HCT116 (cell line): Measurements from ENCODE around the gene SNTG2. TPM values are rescaled to one million over a fixed set of nuclear protein-coding genes. Genes with fewer than 3 reads are reported as not detected.

Source experiments
- ATAC-seq: fragments of 200-7000 bp; cut with Tn5 transposase; 2 replicates; pipeline ENCODE4 v1.9.1; 2020; ENCODE audit warnings: mild to moderate bottlenecking, moderate library complexity
- BruUV-seq: library from RNA; stranded (reverse); fragments of 400-500 nt; replicated peaks from 2 replicates; lab custom pipeline; 2021; lab: Mats Ljungman, UMichigan
- CTCF ChIA-PET: fragments of 300-600 bp; sonication (Branson Sonifier 250); formaldehyde crosslinking; loops from one replicate; lab custom pipeline; 2021; ENCODE audit warnings: antibody characterized with exemption; lab: Charles Lee
- POLR2A ChIA-PET: fragments of 300-600, 350-600 bp; sonication (Branson Sonifier 250); formaldehyde crosslinking; loops from one replicate; lab custom pipeline; 2021; ENCODE audit warnings: antibody characterized with exemption; lab: Charles Lee
- RAD21 ChIA-PET, 2 experiments: fragments of 300-600 bp; sonication (Branson Sonifier 250); formaldehyde crosslinking; loops; one replicate each; lab custom pipeline; 2023; ENCODE audit warnings: low total read pairs in 2 of 2; ENCODE audit not compliant: uncharacterized antibody in 2 of 2, unreplicated experiment in 2 of 2, low non-redundant PET in 1 of 2; lab: Charles Lee
- DNase-seq: peaks from one replicate; pipeline ENCODE4 v3.0.0-alpha.2; 2010; ENCODE audit warnings: low read depth, low spot score
- H2AFZ ChIP-seq: fragments of 200-600 bp; shearing (Covaris generic), sonication (generic); 2 replicates; pipeline ENCODE4 v1.6.1; 2017; ENCODE audit warnings: low read depth, mixed run types, mixed read lengths, antibody characterized with exemption, low read length; ENCODE audit not compliant: poor library complexity, severe bottlenecking
- H3K27ac ChIP-seq: 2 replicates; pipeline ENCODE4 v1.5.1; 2012; ENCODE audit warnings: low read depth, low read length
- H3K27me3 ChIP-seq: fragments of 200-600 bp; sonication (generic); 2 replicates; pipeline ENCODE4 v1.6.1; 2016; ENCODE audit warnings: mixed run types, low read length, mixed read lengths; ENCODE audit not compliant: insufficient read depth
- H3K36me3 ChIP-seq, 2 experiments: fragments of 200-500 bp in 1 of 2; fragments of 200-600 bp in 1 of 2; sonication (Bioruptor generic) in 1 of 2; sonication (generic) in 1 of 2; 2 replicates each; pipeline versions ENCODE4 v1.5.1 to v1.6.1; 2014 to 2016; ENCODE audit warnings: low read length in 2 of 2, inconsistent platforms in 1 of 2, mixed read lengths in 1 of 2, mixed run types in 1 of 2; ENCODE audit not compliant: insufficient read depth in 2 of 2, control insufficient read depth in 1 of 2
- H3K4me1 ChIP-seq, 2 experiments: fragments of 200-600 bp in 1 of 2; sonication (generic) in 1 of 2; 2 replicates each; pipeline versions ENCODE4 v1.5.1 to v1.6.1; 2012 to 2017; ENCODE audit warnings: low read length in 2 of 2, inconsistent platforms in 1 of 2, mild to moderate bottlenecking in 1 of 2, mixed read lengths in 1 of 2, mixed run types in 1 of 2, moderate library complexity in 1 of 2; ENCODE audit not compliant: insufficient read depth in 2 of 2, control insufficient read depth in 1 of 2
- H3K4me2 ChIP-seq: fragments of 200-600 bp; sonication (generic); 2 replicates; pipeline ENCODE4 v1.6.1; 2017; ENCODE audit warnings: mixed run types, low read length, mixed read lengths
- H3K4me3 ChIP-seq, 2 experiments: fragments of 200-600 bp in 1 of 2; sonication (generic) in 1 of 2; replicated peaks in 1 of 2; 2 replicates each; pipeline ENCODE4 v1.5.1; 2011 to 2016; ENCODE audit warnings: low read length in 2 of 2, control low read depth in 1 of 2, low read depth in 1 of 2, mild to moderate bottlenecking in 1 of 2, mixed read lengths in 1 of 2, mixed run types in 1 of 2
- H3K79me2 ChIP-seq: fragments of 200-600 bp; sonication (generic); 2 replicates; pipeline ENCODE4 v1.6.1; 2017; ENCODE audit warnings: mild to moderate bottlenecking, mixed run types, low read length, moderate library complexity, mixed read lengths; ENCODE audit not compliant: insufficient read depth
- H3K9ac ChIP-seq: fragments of 200-600 bp; sonication (generic); 2 replicates; pipeline ENCODE4 v1.6.1; 2016; ENCODE audit warnings: low read length, mixed read lengths
- H3K9me2 ChIP-seq: fragments of 200-600 bp; sonication (generic), shearing (Covaris generic); 2 replicates; pipeline ENCODE4 v1.6.1; 2017; ENCODE audit warnings: mixed run types, mild to moderate bottlenecking, moderate library complexity; ENCODE audit not compliant: insufficient read depth
- H3K9me3 ChIP-seq, 2 experiments: fragments of 200-500 bp in 1 of 2; fragments of 200-600 bp in 1 of 2; sonication (Bioruptor generic) in 1 of 2; sonication (generic) in 1 of 2; 2 replicates each; pipeline ENCODE4 v1.6.1; 2014 to 2017; ENCODE audit warnings: low read length in 2 of 2, mixed read lengths in 2 of 2, inconsistent platforms in 1 of 2, low read depth in 1 of 2, mild to moderate bottlenecking in 1 of 2, mixed run types in 1 of 2, moderate library complexity in 1 of 2; ENCODE audit not compliant: control insufficient read depth in 1 of 2, insufficient read depth in 1 of 2
- H4K20me1 ChIP-seq: fragments of 200-600 bp; sonication (generic), shearing (Covaris generic); 2 replicates; pipeline ENCODE4 v1.6.1; 2017; ENCODE audit warnings: mixed run types, mild to moderate bottlenecking, moderate library complexity; ENCODE audit not compliant: insufficient read depth
- CBX3 ChIP-seq: IDR thresholded peaks from 2 replicates; pipeline ENCODE4 v1.6.1; 2012; ENCODE audit warnings: low read depth
- EGR1 ChIP-seq: IDR thresholded peaks from 2 replicates; pipeline ENCODE4 v1.6.1; 2012; ENCODE audit warnings: low read depth
- ELF1 ChIP-seq: IDR thresholded peaks from 2 replicates; pipeline ENCODE4 v1.6.1; 2012; ENCODE audit warnings: low read depth, borderline replicate concordance
- EZH2 ChIP-seq: fragments of 200-600 bp; sonication (generic); IDR thresholded peaks from 2 replicates; pipeline ENCODE4 v1.6.1; 2017; ENCODE audit warnings: antibody characterized with exemption, mixed run types
- EZH2phosphoT487 ChIP-seq: fragments of 200-600 bp; IDR thresholded peaks from 2 replicates; pipeline ENCODE4 v1.6.1; 2018; ENCODE audit warnings: antibody characterized with exemption, borderline replicate concordance
- POLR2A ChIP-seq: IDR thresholded peaks from 2 replicates; pipeline ENCODE4 v1.7.0; 2011; ENCODE audit warnings: borderline replicate concordance; ENCODE audit not compliant: insufficient read depth, insufficient read length; ENCODE audit errors: extremely low read depth
- SP1 ChIP-seq: IDR thresholded peaks from 2 replicates; pipeline ENCODE4 v1.6.1; 2012; ENCODE audit warnings: low read depth
- SRF ChIP-seq: IDR thresholded peaks from 2 replicates; pipeline ENCODE4 v1.6.1; 2012; ENCODE audit warnings: low read depth
- TCF7L2 ChIP-seq: IDR thresholded peaks from 2 replicates; pipeline ENCODE4 v1.7.0; 2011; ENCODE audit warnings: borderline replicate concordance, inconsistent platforms; ENCODE audit not compliant: insufficient read depth, insufficient read length; ENCODE audit errors: extremely low read depth
- YY1 ChIP-seq: IDR thresholded peaks from 2 replicates; pipeline ENCODE4 v1.6.1; 2011; ENCODE audit warnings: low read length, low read depth, moderate library complexity, mild to moderate bottlenecking; ENCODE audit not compliant: insufficient replicate concordance; ENCODE audit errors: extremely low read depth
- ZNF274 ChIP-seq: fragments of 200-500 bp; sonication (Bioruptor generic); IDR thresholded peaks from 2 replicates; pipeline ENCODE4 v1.6.1; 2014; ENCODE audit warnings: mild to moderate bottlenecking, low read depth, low read length, inconsistent platforms
- intact Hi-C: fragments of 100-400 bp; cut with micrococcal nuclease; formaldehyde crosslinking; loops from 2 replicates; pipeline ENCODE4 v1.10.0; 2022
- total RNA-seq: library from RNA; stranded (reverse); gene quantifications from one replicate; pipeline ENCODE4 v1.2.1, GENCODE V29; 2021; ENCODE audit not compliant: unreplicated experiment
- TF ChIP-seq, protein P1 (sequence below): IDR thresholded peaks from 2 replicates; pipeline ENCODE4 v1.6.1; 2012; ENCODE audit warnings: low read depth
- TF ChIP-seq, protein P2 (sequence below): IDR thresholded peaks from 2 replicates; pipeline ENCODE4 v1.6.1; 2012
- TF ChIP-seq, protein P3 (sequence below), 3 experiments: fragments of 200-600 bp in 1 of 3; sonication (generic) in 1 of 3; IDR thresholded peaks in 2 of 3; conservative IDR thresholded peaks in 1 of 3; 2 replicates each; pipeline ENCODE4 v1.5.1; 2012 to 2017; ENCODE audit warnings: low read depth in 2 of 3, low read length in 2 of 3, antibody characterized with exemption in 1 of 3, borderline replicate concordance in 1 of 3, control low read depth in 1 of 3, mild to moderate bottlenecking in 1 of 3, mixed read lengths in 1 of 3, mixed run types in 1 of 3, moderate library complexity in 1 of 3; ENCODE audit not compliant: insufficient read depth in 1 of 3

The SNTG2 gene
- total RNA-seq, 1 experiment from 2014 or later = not detected

DNA sequence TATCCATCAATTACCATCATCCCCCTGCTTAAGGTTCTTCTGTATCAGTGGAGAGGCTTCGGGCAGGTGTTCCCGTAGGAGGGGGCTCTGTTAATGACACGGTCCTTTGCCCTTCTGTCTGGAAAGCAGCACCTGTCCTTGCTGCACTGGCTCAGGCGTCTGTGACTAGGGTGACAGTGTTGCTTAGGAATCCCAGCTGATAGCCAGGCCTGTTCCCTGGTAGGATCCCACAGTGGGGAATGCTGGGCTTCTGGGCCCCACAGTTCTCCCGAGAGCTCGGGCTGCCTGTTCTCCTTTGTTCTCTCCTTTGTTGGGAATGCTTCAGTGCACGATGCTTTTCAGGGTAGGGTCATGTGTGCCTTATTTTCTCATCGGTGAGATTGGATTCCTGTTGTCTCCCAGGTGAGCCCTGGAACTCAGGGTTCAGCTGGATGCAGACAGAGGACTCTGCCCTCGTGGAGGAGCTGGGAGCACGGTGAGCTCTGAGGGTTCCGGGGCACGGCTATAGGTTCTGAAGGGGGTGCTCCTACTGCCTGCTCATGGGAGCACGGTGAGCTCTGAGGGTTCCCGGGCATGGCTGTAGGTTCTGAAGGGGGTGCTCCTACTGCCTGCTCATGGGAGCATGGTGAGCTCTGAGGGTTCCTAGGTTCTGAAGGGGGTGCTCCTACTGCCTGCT is 9.6 kb downstream of the SNTG2 start:
- no peaks in the 10 kb centered on the region for H3K4me1 ChIP-seq
- DNase-seq (no peak), ATAC-seq (no peak)
- no peak overlapping the region for H3K9ac ChIP-seq
- no peaks in the 10 kb centered on the region for H3K9me3 ChIP-seq
- TF ChIP-seq ZNF274 (no peak), EZH2 (no peak), ELF1 (no peak), EZH2phosphoT487 (no peak), SP1 (no peak), EGR1 (no peak), POLR2A (no peak), TCF7L2 (no peak), CBX3 (no peak), SRF (no peak), YY1 (no peak)
- TF ChIP-seq, protein P1, sequence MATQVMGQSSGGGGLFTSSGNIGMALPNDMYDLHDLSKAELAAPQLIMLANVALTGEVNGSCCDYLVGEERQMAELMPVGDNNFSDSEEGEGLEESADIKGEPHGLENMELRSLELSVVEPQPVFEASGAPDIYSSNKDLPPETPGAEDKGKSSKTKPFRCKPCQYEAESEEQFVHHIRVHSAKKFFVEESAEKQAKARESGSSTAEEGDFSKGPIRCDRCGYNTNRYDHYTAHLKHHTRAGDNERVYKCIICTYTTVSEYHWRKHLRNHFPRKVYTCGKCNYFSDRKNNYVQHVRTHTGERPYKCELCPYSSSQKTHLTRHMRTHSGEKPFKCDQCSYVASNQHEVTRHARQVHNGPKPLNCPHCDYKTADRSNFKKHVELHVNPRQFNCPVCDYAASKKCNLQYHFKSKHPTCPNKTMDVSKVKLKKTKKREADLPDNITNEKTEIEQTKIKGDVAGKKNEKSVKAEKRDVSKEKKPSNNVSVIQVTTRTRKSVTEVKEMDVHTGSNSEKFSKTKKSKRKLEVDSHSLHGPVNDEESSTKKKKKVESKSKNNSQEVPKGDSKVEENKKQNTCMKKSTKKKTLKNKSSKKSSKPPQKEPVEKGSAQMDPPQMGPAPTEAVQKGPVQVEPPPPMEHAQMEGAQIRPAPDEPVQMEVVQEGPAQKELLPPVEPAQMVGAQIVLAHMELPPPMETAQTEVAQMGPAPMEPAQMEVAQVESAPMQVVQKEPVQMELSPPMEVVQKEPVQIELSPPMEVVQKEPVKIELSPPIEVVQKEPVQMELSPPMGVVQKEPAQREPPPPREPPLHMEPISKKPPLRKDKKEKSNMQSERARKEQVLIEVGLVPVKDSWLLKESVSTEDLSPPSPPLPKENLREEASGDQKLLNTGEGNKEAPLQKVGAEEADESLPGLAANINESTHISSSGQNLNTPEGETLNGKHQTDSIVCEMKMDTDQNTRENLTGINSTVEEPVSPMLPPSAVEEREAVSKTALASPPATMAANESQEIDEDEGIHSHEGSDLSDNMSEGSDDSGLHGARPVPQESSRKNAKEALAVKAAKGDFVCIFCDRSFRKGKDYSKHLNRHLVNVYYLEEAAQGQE = no peak
- TF ChIP-seq, protein P2, sequence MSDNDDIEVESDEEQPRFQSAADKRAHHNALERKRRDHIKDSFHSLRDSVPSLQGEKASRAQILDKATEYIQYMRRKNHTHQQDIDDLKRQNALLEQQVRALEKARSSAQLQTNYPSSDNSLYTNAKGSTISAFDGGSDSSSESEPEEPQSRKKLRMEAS = no peak
- TF ChIP-seq, protein P3, sequence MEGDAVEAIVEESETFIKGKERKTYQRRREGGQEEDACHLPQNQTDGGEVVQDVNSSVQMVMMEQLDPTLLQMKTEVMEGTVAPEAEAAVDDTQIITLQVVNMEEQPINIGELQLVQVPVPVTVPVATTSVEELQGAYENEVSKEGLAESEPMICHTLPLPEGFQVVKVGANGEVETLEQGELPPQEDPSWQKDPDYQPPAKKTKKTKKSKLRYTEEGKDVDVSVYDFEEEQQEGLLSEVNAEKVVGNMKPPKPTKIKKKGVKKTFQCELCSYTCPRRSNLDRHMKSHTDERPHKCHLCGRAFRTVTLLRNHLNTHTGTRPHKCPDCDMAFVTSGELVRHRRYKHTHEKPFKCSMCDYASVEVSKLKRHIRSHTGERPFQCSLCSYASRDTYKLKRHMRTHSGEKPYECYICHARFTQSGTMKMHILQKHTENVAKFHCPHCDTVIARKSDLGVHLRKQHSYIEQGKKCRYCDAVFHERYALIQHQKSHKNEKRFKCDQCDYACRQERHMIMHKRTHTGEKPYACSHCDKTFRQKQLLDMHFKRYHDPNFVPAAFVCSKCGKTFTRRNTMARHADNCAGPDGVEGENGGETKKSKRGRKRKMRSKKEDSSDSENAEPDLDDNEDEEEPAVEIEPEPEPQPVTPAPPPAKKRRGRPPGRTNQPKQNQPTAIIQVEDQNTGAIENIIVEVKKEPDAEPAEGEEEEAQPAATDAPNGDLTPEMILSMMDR (IDR thresholded peaks at IDR 0.05 in 2 of 3, conservative IDR thresholded peaks at IDR 0.05 in 1 of 3; ENCODE audit: borderline replicate concordance in 1 of 3, insufficient read depth in 1 of 3, low read depth in 2 of 3, low read length in 2 of 3) = no peak
- CTCF ChIA-PET = no interaction called here
- no peak overlapping the region for H2AFZ ChIP-seq
- no peaks in the 10 kb centered on the region for H3K9me2 ChIP-seq
- POLR2A ChIA-PET = no interaction called here
- intact Hi-C loops = no loop called here
- H3K27ac ChIP-seq = no peak overlapping the region
- H3K36me3 ChIP-seq = no peaks in the 10 kb centered on the region
- RAD21 ChIA-PET = no interaction called here
- peaks cover 31% of the 10 kb centered on the region for H3K27me3 ChIP-seq
- BruUV-seq = no TSS peak
- H3K79me2 ChIP-seq = no peaks in the 10 kb centered on the region
- H3K4me3 ChIP-seq = no peak overlapping the region
- H4K20me1 ChIP-seq = no peaks in the 10 kb centered on the region
- H3K4me2 ChIP-seq = no peak overlapping the region
